HG03095 (cell line): ENCODE measurements around the gene RTCB.

ENCODE experiments used
- ATAC-seq: cut with Tn5 transposase; IDR thresholded peaks from one replicate; pipeline ENCODE4 v1.9.1; 2021; ENCODE audit warnings: moderate library complexity; ENCODE audit not compliant: unreplicated experiment

RTCB gene

DNA sequence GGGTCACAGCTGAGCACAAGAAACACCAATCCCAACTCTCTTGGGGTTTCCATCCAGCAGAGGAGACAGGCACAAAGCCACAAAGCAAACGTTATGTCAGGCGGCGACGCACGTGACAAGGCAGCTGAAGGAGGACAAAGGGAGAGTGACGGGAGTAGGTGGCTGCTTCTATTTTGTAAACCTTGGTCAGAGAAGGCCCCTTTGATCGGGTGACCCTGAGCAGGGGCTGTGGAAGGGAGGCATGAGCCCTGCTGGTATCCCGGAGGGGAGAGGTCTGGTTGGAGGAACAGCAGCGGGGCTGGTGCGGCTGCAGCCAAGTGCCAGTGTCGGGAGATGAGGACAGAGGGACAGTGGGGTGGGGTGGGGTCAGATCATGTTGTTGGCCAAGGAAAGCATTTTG, 71.6 kb downstream of the RTCB start:
- ATAC-seq: no peak

GRCh38 chr22:32339190-32340012, 72.6 kb downstream of the RTCB start:
- no peak for ATAC-seq

DNA sequence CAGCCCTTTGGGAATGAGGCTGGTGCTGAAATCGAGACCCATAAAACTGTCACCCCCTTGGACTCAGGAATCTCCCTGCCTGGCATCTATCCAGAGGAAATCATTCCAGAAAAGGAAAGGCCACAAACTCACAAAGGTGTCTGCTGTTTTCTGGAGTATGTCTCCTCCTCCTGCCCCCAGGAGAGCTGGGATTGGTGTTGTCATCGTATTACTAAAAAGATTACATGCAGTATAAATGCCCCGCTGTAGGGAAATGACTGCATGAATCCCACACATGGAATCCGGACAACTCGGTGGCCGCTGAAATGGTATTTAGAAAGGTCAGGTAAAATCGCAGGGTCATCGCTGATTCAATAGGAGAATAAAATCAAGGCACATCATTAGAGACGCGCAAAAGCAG, 73.3 kb downstream of the RTCB start:
- no peak for ATAC-seq
